Fibroblast of lung (primary cell): ENCODE measurements around the gene TMPRSS11F. TPM values are rescaled to one million over a fixed set of nuclear protein-coding genes. Genes with fewer than 3 reads are reported as not detected.

Experiments
- DNase-seq, 2 donors: peaks; one replicate each; pipeline versions ENCODE4 v3.0.0 to v3.0.0-alpha.2; 2010; ENCODE audit warnings: low read depth in 2 of 2
- H2AFZ ChIP-seq: 2 replicates; pipeline ENCODE4 v1.5.1; 2012; ENCODE audit warnings: low read length, control low read depth, inconsistent platforms
- H3K27ac ChIP-seq: 2 replicates; pipeline ENCODE4 v1.5.1; 2011; ENCODE audit warnings: low read length, control low read depth; ENCODE audit not compliant: insufficient read depth
- H3K27me3 ChIP-seq: 2 replicates; pipeline ENCODE4 v1.5.1; 2011; ENCODE audit warnings: mild to moderate bottlenecking, low read length; ENCODE audit not compliant: control insufficient read depth, insufficient read depth
- H3K36me3 ChIP-seq: 2 replicates; pipeline ENCODE4 v1.5.1; 2011; ENCODE audit warnings: low read length; ENCODE audit not compliant: control insufficient read depth, insufficient read depth
- H3K4me1 ChIP-seq: 2 replicates; pipeline ENCODE4 v1.5.1; 2011; ENCODE audit warnings: low read length; ENCODE audit not compliant: control insufficient read depth, insufficient read depth; ENCODE audit errors: extremely low read depth
- H3K4me2 ChIP-seq: 2 replicates; pipeline ENCODE4 v1.5.1; 2011; ENCODE audit warnings: low read length, control low read depth; ENCODE audit not compliant: insufficient read depth; ENCODE audit errors: extremely low read depth
- H3K4me3 ChIP-seq, 4 experiments: fragments of 200-600 bp in 1 of 4; sonication (generic) in 1 of 4; replicated peaks in 1 of 4; 2 replicates each; pipeline ENCODE4 v1.5.1; 2011 to 2016; ENCODE audit warnings: low read length in 4 of 4, low read depth in 3 of 4, mild to moderate bottlenecking in 3 of 4, control low read depth in 2 of 4, inconsistent platforms in 1 of 4, mixed read lengths in 1 of 4; ENCODE audit not compliant: insufficient read depth in 1 of 4; ENCODE audit errors: control extremely low read depth in 1 of 4
- H3K79me2 ChIP-seq: 2 replicates; pipeline ENCODE4 v1.5.1; 2012; ENCODE audit warnings: mild to moderate bottlenecking, low read length, inconsistent platforms; ENCODE audit not compliant: control insufficient read depth, insufficient read depth
- H3K9ac ChIP-seq: 2 replicates; pipeline ENCODE4 v1.5.1; 2011; ENCODE audit warnings: mild to moderate bottlenecking, low read length, control low read depth; ENCODE audit not compliant: insufficient read depth
- H3K9me3 ChIP-seq: 2 replicates; pipeline ENCODE4 v1.5.1; 2012; ENCODE audit warnings: low read depth, low read length; ENCODE audit not compliant: control insufficient read depth, insufficient read depth
- H4K20me1 ChIP-seq: 2 replicates; pipeline ENCODE4 v1.5.1; 2011; ENCODE audit warnings: low read length; ENCODE audit not compliant: control insufficient read depth, insufficient read depth; ENCODE audit errors: extremely low read depth
- EZH2 ChIP-seq: IDR thresholded peaks from 2 replicates; pipeline ENCODE4 v1.5.1; 2012; ENCODE audit warnings: low read length, control low read depth, mild to moderate bottlenecking; ENCODE audit errors: missing control alignments
- polyA plus RNA-seq, 2 donors: library from polyadenylated mRNA; depleted of rRNA in 1 of 2; stranded (reverse) in 1 of 2; unstranded in 1 of 2; fragments of >200 nt; gene quantifications; 2 replicates each; pipeline ENCODE4 v1.2.1, GENCODE V29; 2011 to 2012; ENCODE audit warnings: missing spikeins in 1 of 2
- total RNA-seq: library from RNA; depleted of rRNA; stranded (reverse); fragments of >200 nt; gene quantifications from 2 replicates; pipeline ENCODE4 v1.2.1, GENCODE V29; 2014
- TF ChIP-seq, protein P1 (sequence below), 2 donors: IDR thresholded peaks in 1 of 2; conservative IDR thresholded peaks in 1 of 2; 1 replicate in 1 of 2; 2 replicates in 1 of 2; pipeline ENCODE4 v1.5.1; 2011 to 2012; ENCODE audit warnings: low read length in 2 of 2, control low read depth in 1 of 2, inconsistent platforms in 1 of 2, low read depth in 1 of 2, mild to moderate bottlenecking in 1 of 2

The TMPRSS11F gene
- total and polyA plus RNA-seq, 2 donors (not counting 1 experiment from before 2014, with no cell fraction given), result not detected

DNA sequence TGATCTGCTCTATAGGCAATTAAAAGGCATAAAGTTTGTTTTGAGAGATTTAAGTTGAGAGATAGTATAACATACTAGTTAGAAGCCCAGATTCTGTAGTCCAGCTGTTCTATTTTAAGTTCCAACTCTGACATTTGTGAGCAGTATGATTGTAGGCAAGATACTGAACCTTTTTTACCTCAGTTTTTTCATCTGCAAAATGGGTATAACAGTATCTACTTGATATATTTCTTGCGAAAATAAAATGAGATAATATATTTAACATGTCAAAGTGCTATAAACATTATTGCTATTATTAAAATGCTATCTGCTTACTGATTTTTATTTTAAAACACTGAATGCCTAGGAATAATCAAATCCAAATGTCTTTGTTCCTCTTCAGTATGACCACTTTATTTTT lies 19.2 kb downstream of the TMPRSS11F start:
- H3K27me3 ChIP-seq, result no peaks in the 10 kb centered on the region
- H3K79me2 ChIP-seq, result no peaks in the 10 kb centered on the region
- H3K36me3 ChIP-seq, result no peaks in the 10 kb centered on the region
- no peaks in the 10 kb centered on the region for H3K9me3 ChIP-seq
- no peak overlapping the region for H3K4me2 ChIP-seq
- H2AFZ ChIP-seq, result no peak overlapping the region
- no peak overlapping the region for H3K9ac ChIP-seq
- no peak for DNase-seq
- no peaks in the 10 kb centered on the region for H3K4me1 ChIP-seq
- TF ChIP-seq, protein P1, sequence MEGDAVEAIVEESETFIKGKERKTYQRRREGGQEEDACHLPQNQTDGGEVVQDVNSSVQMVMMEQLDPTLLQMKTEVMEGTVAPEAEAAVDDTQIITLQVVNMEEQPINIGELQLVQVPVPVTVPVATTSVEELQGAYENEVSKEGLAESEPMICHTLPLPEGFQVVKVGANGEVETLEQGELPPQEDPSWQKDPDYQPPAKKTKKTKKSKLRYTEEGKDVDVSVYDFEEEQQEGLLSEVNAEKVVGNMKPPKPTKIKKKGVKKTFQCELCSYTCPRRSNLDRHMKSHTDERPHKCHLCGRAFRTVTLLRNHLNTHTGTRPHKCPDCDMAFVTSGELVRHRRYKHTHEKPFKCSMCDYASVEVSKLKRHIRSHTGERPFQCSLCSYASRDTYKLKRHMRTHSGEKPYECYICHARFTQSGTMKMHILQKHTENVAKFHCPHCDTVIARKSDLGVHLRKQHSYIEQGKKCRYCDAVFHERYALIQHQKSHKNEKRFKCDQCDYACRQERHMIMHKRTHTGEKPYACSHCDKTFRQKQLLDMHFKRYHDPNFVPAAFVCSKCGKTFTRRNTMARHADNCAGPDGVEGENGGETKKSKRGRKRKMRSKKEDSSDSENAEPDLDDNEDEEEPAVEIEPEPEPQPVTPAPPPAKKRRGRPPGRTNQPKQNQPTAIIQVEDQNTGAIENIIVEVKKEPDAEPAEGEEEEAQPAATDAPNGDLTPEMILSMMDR (conservative IDR thresholded peaks at IDR 0.05 in 1 of 2, IDR thresholded peaks at IDR 0.05 in 1 of 2; ENCODE audit: low read depth in 1 of 2, low read length in 2 of 2), result no peak
- TF ChIP-seq EZH2, result no peak
- no peak overlapping the region for H3K27ac ChIP-seq
- no peaks in the 10 kb centered on the region for H4K20me1 ChIP-seq
- no peak overlapping the region for H3K4me3 ChIP-seq

DNA sequence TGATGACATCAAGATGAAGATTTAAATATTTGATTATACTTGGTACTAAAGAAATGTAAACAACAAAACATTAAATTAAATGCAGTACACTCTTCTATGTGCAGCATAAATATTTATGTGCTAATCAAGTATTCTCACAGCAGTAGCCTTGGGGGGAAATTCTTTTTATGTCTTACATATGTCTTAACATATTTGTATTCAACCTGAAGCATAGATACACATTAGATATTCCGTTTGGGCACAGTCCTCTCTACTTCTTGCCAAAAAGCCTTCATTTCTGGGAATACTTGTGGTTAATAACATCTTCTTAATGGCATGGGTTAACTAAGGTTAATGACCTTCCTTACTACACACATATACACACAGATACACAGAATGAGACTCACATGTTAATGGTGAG lies 19.8 kb downstream of the TMPRSS11F start:
- Histone ChIP-seq H4K20me1 (no peaks in the 10 kb centered on the region), H2AFZ (no peak overlapping the region), H3K79me2 (no peaks in the 10 kb centered on the region), H3K27ac (no peak overlapping the region), H3K36me3 (no peaks in the 10 kb centered on the region), H3K4me2 (no peak overlapping the region), H3K4me1 (no peaks in the 10 kb centered on the region), H3K4me3 (no peak overlapping the region), H3K9me3 (no peaks in the 10 kb centered on the region), H3K27me3 (no peaks in the 10 kb centered on the region), H3K9ac (no peak overlapping the region)
- DNase-seq, result no peak
- TF ChIP-seq, protein P1 (conservative IDR thresholded peaks at IDR 0.05 in 1 of 2, IDR thresholded peaks at IDR 0.05 in 1 of 2; ENCODE audit: low read depth in 1 of 2, low read length in 2 of 2), result no peak
- TF ChIP-seq EZH2, result no peak

DNA sequence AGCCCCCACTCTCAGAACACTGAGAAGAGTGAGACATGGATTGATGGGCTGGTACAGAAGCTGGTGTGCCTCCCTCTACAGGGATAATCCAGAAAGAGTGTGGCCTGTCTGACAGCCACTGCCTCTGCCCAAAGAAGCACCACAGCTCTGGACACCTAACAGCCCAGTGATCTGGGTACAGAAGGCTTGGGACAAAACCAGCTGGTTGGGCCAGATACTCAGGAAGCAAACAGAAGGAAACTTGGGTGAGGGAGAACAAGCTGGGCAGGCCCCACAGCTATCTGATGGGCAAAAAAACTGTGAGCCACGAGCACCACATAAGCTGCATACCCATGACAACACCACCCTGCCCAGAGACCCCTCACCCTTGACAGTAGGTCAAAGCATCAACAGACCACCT lies 46.9 kb downstream of the TMPRSS11F start:
- no peak for DNase-seq

More for the DNA sequence above, 46.9 kb downstream of the TMPRSS11F start:
- no peak for TF ChIP-seq EZH2
- TF ChIP-seq, protein P1 (conservative IDR thresholded peaks at IDR 0.05 in 1 of 2, IDR thresholded peaks at IDR 0.05 in 1 of 2; ENCODE audit: low read depth in 1 of 2, low read length in 2 of 2), result no peak
- H3K36me3 ChIP-seq, result no peaks in the 10 kb centered on the region
- H3K9ac ChIP-seq, result no peak overlapping the region
- no peak overlapping the region for H3K27ac ChIP-seq
- H2AFZ ChIP-seq, result no peak overlapping the region
- no peaks in the 10 kb centered on the region for H3K79me2 ChIP-seq
- no peak overlapping the region for H3K4me2 ChIP-seq
- no peaks in the 10 kb centered on the region for H3K27me3 ChIP-seq
- H3K4me3 ChIP-seq, result no peak overlapping the region
- no peaks in the 10 kb centered on the region for H4K20me1 ChIP-seq
- H3K9me3 ChIP-seq, result no peaks in the 10 kb centered on the region
- H3K4me1 ChIP-seq, result no peaks in the 10 kb centered on the region
